H54 (cell line): ENCODE data around the gene HLF.

ENCODE experiments used
- DNase-seq: peaks from one replicate; pipeline ENCODE4 v3.0.0; 2011; ENCODE audit warnings: low spot score, mixed read lengths; ENCODE audit not compliant: insufficient read length
- FAIRE-seq: peaks from 3 replicates; lab custom pipeline; 2011; peaks lifted over from hg19 to GRCh38; lab: Jason Lieb, UNC
- POLR2A ChIP-seq: IDR thresholded peaks from 2 replicates; pipeline ENCODE4 v1.6.1; 2011; ENCODE audit warnings: low read depth, mild to moderate bottlenecking, low read length

The HLF gene

GRCh38 chr17:55284944-55285339 lies 20.2 kb downstream of the HLF start:
- no peak for DNase-seq
- FAIRE-seq = no peak
- no peak for TF ChIP-seq POLR2A

- no peak for FAIRE-seq
- no peak for TF ChIP-seq POLR2A
- no peak for DNase-seq
These were observed 20.9 kb downstream of the HLF start for GRCh38 chr17:55285340-55286301.

- no peak for TF ChIP-seq POLR2A
- DNase-seq (no peak), FAIRE-seq (no peak)
These were observed 22.2 kb downstream of the HLF start for GRCh38 chr17:55286681-55287589.

GRCh38 chr17:55288356-55289105 lies 23.8 kb downstream of the HLF start:
- no peak for TF ChIP-seq POLR2A
- FAIRE-seq (no peak), DNase-seq (no peak)

- FAIRE-seq = no peak
- TF ChIP-seq POLR2A = no peak
- DNase-seq = no peak
These were observed 24.3 kb downstream of the HLF start for GRCh38 chr17:55289106-55289446.

- no peak for FAIRE-seq
- no peak for TF ChIP-seq POLR2A
- DNase-seq = no peak
These were observed 25.2 kb downstream of the HLF start for GRCh38 chr17:55289978-55290377.

GRCh38 chr17:55290492-55291113 lies 25.8 kb downstream of the HLF start:
- no peak for FAIRE-seq
- no peak for DNase-seq
- TF ChIP-seq POLR2A = no peak

- FAIRE-seq = no peak
- DNase-seq = no peak
- no peak for TF ChIP-seq POLR2A
These were observed 26.4 kb downstream of the HLF start for GRCh38 chr17:55291114-55291507.

GRCh38 chr17:55292094-55292493 lies 27.3 kb downstream of the HLF start:
- no peak for DNase-seq
- no peak for TF ChIP-seq POLR2A

GRCh38 chr17:55294042-55294751 lies 29.4 kb downstream of the HLF start:
- no peak for FAIRE-seq
- TF ChIP-seq POLR2A = no peak
- no peak for DNase-seq

More at GRCh38 chr17:55292094-55292493, 27.3 kb downstream of the HLF start:
- no peak for FAIRE-seq

GRCh38 chr17:55295411-55296170 lies 30.8 kb downstream of the HLF start:
- no peak for TF ChIP-seq POLR2A
- peak; percentile 45 for DNase-seq
- peak; percentile 84 for FAIRE-seq

GRCh38 chr17:55296171-55296695 lies 31.5 kb downstream of the HLF start:
- DNase-seq = no peak
- TF ChIP-seq POLR2A = no peak
- no peak for FAIRE-seq
